Glutamatergic neuron (in vitro differentiated cells): ENCODE data around the gene GJB5. TPM values are rescaled to one million over a fixed set of nuclear protein-coding genes. Genes with fewer than 3 reads are reported as not detected.

Experiments
- DNase-seq: peaks from one replicate; pipeline ENCODE4 v3.0.0; 2022
- H3K27ac Mint-ChIP-seq: one replicate; pipeline ENCODE4 v1.8.0; 2020; ENCODE audit warnings: mild to moderate bottlenecking, mixed read lengths, inconsistent platforms; ENCODE audit not compliant: unreplicated experiment
- H3K27me3 Mint-ChIP-seq: one replicate; pipeline ENCODE4 v1.8.0; 2020; ENCODE audit warnings: mild to moderate bottlenecking, moderate library complexity, mixed read lengths, inconsistent platforms; ENCODE audit not compliant: unreplicated experiment
- H3K36me3 Mint-ChIP-seq: one replicate; pipeline ENCODE4 v1.8.0; 2020; ENCODE audit warnings: mild to moderate bottlenecking, mixed read lengths, inconsistent platforms; ENCODE audit not compliant: unreplicated experiment
- H3K4me1 Mint-ChIP-seq: one replicate; pipeline ENCODE4 v1.8.0; 2020; ENCODE audit warnings: mild to moderate bottlenecking, low read depth, mixed read lengths, inconsistent platforms; ENCODE audit not compliant: unreplicated experiment
- H3K4me3 Mint-ChIP-seq: one replicate; pipeline ENCODE4 v1.8.0; 2020; ENCODE audit warnings: mild to moderate bottlenecking, mixed read lengths, inconsistent platforms; ENCODE audit not compliant: unreplicated experiment
- H3K9me3 Mint-ChIP-seq: one replicate; pipeline ENCODE4 v1.8.0; 2020; ENCODE audit warnings: mild to moderate bottlenecking, moderate library complexity, mixed read lengths, inconsistent platforms; ENCODE audit not compliant: unreplicated experiment
- CTCF ChIP-seq: fragments of 200-600 bp; sonication (generic); IDR thresholded peaks from one replicate; pipeline ENCODE4 v1.5.0; 2021; ENCODE audit not compliant: partially characterized antibody, unreplicated experiment
- total RNA-seq: library from RNA; stranded (reverse); fragmentation: NEBNext Ultra II Directional; extraction: Animal tissue kit (Norgen Biotek cat#: 25700); gene quantifications from one replicate; pipeline ENCODE4 v1.2.1, GENCODE V29; 2021; ENCODE audit not compliant: unreplicated experiment

Gene GJB5
- total RNA-seq, 1 donor from 2014 or later = not detected

GRCh38 chr1:34757386-34757785, 2.5 kb downstream of the GJB5 start:
- Mint-ChIP-seq H3K27ac (no peak overlapping the region), H3K4me3 (no peak overlapping the region), H3K9me3 (peaks cover 2% of the 10 kb centered on the region), H3K4me1 (no peaks in the 10 kb centered on the region), H3K36me3 (no peaks in the 10 kb centered on the region), H3K27me3 (peaks cover 1% of the 10 kb centered on the region)
- TF ChIP-seq CTCF = no peak
- no peak for DNase-seq

DNA sequence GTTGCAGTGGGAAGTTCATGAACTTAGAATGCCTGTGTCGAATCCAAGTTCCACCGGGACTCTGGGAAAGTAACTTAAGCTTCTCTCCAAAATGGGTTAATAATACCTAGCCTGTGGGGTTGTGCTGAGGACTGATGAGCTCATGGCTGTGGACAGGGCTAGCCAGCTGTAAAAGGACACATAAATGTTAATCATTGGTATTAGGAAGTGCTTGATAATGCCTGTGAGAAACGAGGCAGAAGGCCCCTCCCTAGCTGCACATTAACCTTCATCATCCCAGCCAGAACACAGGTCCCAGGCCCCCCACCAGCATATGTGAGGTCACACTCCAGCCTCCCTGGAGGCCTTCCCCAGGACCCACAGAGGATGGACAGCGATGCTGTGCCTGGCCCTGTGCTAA, 3.9 kb downstream of the GJB5 start:
- peaks cover 2% of the 10 kb centered on the region for H3K9me3 Mint-ChIP-seq
- peaks cover 3% of the 10 kb centered on the region for H3K36me3 Mint-ChIP-seq
- no peak overlapping the region for H3K4me3 Mint-ChIP-seq
- DNase-seq = no peak
- no peak for TF ChIP-seq CTCF
- H3K27ac Mint-ChIP-seq = no peak overlapping the region
- H3K4me1 Mint-ChIP-seq = no peaks in the 10 kb centered on the region
- H3K27me3 Mint-ChIP-seq = peaks cover 3% of the 10 kb centered on the region

DNA sequence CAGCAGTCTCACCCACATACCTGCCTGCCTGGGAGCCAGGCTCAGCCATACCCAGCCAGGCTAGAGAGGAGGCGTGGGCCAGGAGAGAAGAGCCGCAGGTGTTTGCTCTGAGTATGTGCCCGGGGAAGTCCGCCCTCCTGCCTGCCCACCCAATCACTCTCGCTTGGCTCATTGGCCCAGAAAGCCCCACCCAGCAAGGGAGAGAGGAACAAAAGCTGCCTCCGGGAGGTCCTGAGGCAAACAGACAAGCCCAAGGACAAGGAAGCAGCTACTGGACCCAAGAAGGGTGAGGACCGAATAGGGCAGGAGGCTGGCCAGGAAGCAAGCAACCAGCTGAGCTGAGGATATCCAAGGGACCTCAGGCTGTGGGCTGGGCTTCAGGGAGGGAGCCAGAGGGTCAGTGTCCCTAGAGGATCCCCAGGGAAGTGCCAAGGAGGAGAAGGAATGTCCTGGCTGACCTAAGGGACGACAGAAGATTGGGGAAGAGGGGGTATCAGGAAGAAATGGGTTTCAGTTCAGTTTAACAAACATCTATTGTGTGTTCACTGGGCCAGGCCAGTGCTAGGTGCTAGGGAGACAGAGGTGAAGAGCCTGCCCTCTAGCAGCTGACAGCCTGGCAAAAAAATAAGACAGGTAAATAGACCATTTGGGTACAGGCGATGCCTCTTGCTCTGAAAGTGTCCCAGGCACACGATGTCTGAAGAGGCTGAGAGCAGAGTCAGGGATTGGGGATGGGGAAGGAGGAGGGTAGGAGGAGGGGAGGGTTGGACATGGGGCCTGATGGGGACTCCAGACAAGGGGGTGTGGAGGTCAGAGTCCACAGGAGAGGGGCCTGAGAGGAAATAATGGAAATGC, 4.9 kb downstream of the GJB5 start, which contains the start of gene GJB4:
Gene GJB4 (plus strand): TSS at position 238 of the 855 bp plus-strand sequence. CDS start 1,515 bp downstream, outside the sequence.
- no peak for TF ChIP-seq CTCF
- Mint-ChIP-seq H3K4me1 (no peaks in the 10 kb centered on the region), H3K36me3 (peaks cover 3% of the 10 kb centered on the region), H3K9me3 (peaks cover 2% of the 10 kb centered on the region), H3K27me3 (peaks cover 2% of the 10 kb centered on the region), H3K4me3 (no peak within 1 kb of the TSS), H3K27ac (no peak within 1 kb of the TSS)
- no peak for DNase-seq

GRCh38 chr1:34761176-34761761, 6.4 kb downstream of the GJB5 start:
- Mint-ChIP-seq H3K4me3 (no peak overlapping the region), H3K27ac (no peak overlapping the region), H3K27me3 (peaks cover 2% of the 10 kb centered on the region), H3K36me3 (peaks cover 3% of the 10 kb centered on the region), H3K9me3 (peaks cover 2% of the 10 kb centered on the region), H3K4me1 (no peaks in the 10 kb centered on the region)
- no peak for DNase-seq
- TF ChIP-seq CTCF = no peak
